IMR-90 (cell line): ENCODE results near the gene THSD8.

Source experiments
- CEBPB ChIP-seq: IDR thresholded peaks from 2 replicates; pipeline ENCODE4 v1.6.1; 2012; ENCODE audit warnings: low read depth, low read length, improper control_type of control experiment
- MAFK ChIP-seq: IDR thresholded peaks from 2 replicates; pipeline ENCODE4 v1.6.1; 2012; ENCODE audit warnings: low read depth, low read length, improper control_type of control experiment
- POLR2A ChIP-seq: IDR thresholded peaks from 2 replicates; pipeline ENCODE4 v1.6.1; 2012; ENCODE audit warnings: mild to moderate bottlenecking, low read depth, low read length
- RFX5 ChIP-seq: IDR thresholded peaks from 2 replicates; pipeline ENCODE4 v1.8.0; 2012; ENCODE audit warnings: low read depth, mild to moderate bottlenecking, low read length, moderate library complexity
- SMC3 ChIP-seq: fragments of 150-350 bp; IDR thresholded peaks from 2 replicates; pipeline ENCODE4 v1.6.1; 2016; ENCODE audit warnings: low read depth, mild to moderate bottlenecking, antibody characterized with exemption, low read length, moderate library complexity
- USF2 ChIP-seq: fragments of 150-350 bp; IDR thresholded peaks from 2 replicates; pipeline ENCODE4 v1.6.1; 2017; ENCODE audit warnings: mild to moderate bottlenecking, antibody characterized with exemption, low read length, low read depth
- TF ChIP-seq, protein P1 (sequence below): conservative IDR thresholded peaks from 2 replicates; pipeline ENCODE4 v1.5.1; 2012; ENCODE audit warnings: mild to moderate bottlenecking, low read depth, low read length, improper control_type of control experiment

GRCh38 chr19:12843999-12844732, 42.3 kb downstream of the THSD8 start:
- TF ChIP-seq, protein P1, sequence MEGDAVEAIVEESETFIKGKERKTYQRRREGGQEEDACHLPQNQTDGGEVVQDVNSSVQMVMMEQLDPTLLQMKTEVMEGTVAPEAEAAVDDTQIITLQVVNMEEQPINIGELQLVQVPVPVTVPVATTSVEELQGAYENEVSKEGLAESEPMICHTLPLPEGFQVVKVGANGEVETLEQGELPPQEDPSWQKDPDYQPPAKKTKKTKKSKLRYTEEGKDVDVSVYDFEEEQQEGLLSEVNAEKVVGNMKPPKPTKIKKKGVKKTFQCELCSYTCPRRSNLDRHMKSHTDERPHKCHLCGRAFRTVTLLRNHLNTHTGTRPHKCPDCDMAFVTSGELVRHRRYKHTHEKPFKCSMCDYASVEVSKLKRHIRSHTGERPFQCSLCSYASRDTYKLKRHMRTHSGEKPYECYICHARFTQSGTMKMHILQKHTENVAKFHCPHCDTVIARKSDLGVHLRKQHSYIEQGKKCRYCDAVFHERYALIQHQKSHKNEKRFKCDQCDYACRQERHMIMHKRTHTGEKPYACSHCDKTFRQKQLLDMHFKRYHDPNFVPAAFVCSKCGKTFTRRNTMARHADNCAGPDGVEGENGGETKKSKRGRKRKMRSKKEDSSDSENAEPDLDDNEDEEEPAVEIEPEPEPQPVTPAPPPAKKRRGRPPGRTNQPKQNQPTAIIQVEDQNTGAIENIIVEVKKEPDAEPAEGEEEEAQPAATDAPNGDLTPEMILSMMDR = no peak
- TF ChIP-seq POLR2A (no peak), CEBPB (no peak), RFX5 (no peak), SMC3 (no peak), MAFK (no peak), USF2 (no peak)
